HG03575 (cell line): ENCODE measurements around the gene AVEN.

Source experiments
- ATAC-seq: cut with Tn5 transposase; IDR thresholded peaks from one replicate; pipeline ENCODE4 v1.9.1; 2021; ENCODE audit not compliant: unreplicated experiment, insufficient number of reproducible peaks, low FRiP score; ENCODE audit errors: extremely low read depth

Gene AVEN

DNA sequence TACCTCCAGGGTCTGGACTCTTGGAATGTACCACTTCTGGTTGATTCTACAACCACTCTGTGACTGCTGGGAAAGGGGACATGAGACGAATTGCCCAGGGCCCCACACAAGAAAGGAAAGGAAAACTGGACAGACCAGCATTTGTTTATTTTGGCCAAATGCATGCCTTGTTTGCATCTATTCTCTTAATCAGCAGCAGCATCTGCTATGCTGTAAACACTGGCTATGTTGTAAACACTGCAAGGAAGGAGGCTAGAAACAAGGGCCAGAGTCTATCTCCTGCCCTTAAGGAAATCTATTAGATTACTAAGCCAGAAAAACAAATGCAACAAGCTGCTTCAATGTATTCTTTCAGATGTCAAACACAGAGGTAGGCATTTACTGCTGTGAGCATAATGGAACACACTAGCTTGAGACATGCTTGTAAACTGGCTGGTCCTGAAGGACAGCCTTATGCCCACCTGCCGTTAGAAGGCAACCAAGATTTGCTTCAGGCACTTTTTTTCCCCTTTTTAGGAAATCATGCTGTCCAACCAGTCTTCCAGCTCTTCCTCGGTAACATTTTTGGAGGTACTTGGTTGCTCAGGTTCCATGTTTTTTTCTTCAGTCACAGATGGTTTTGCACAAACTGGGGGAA lies 172.8 kb downstream of the AVEN start:
- no peak for ATAC-seq

DNA sequence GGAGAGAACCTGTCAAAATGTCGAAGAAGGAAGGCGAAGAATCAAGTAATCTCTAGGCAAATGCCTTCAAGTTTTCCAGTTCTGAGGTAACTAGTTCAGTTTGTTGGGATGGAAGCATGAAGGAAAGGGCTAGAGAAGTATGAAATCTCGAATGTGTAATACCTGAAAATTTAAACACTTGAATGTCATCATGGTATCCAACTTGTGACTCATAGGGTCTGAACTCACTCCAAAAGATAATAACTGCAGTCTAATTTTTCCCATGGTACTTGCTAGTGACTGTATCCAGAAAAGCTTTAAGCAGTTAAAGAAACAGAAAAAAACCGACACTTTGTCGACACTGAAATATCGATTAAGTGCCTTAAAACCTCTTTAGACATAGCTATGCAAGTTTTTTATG lies 173.6 kb downstream of the AVEN start:
- ATAC-seq: no peak

DNA sequence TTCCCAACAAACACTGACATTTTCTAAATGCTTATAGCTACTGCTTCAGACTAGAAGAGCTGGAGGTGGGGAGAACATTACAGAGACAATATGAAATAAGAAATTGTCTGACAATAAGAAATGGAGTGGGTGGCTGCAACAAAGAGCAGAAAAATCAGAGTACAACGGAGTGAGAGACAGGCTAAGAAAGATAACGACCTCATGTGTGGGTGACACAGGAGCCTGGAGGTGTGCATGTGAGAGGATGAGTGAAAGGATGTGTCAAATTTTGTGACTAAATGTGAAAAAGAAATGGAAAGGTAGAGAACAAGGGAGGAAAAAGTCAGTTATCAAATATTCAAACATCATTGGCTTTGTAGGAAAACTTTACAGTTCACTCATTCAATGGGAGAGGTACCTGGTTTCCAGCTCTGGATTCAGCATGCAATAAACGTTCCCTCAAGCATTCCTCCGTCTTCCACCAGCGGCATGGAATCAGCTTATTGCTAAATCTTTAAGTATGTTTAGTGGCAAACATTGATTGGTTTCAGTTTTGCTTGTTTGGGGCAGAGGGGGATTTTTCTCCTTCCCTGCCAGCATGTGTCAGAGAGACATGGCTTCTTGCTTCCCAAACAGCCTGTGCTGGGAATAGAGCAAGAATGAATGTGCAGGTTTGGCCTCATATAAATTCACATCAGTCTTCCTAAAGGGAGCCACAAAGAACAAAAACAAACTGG lies 174.5 kb downstream of the AVEN start:
- no peak for ATAC-seq

DNA sequence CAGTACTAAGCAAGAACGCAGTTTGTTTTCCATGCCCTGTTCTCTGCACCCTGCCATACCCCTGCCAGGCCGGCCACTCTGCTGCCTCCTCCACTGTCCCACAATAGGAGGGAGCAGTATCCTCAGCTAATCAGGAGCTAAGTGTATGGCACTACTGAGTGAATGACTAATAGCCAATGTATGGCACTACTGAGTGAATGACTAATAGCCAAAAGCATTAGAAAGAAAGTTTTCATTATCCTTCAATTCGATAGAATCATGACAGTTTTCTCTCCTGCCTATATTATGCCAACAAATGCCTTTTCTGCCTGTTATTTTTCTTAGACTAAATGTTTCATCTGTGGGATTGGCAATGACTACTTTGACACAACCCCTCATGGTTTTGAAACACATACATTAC lies 178.2 kb downstream of the AVEN start:
- ATAC-seq: no peak

DNA sequence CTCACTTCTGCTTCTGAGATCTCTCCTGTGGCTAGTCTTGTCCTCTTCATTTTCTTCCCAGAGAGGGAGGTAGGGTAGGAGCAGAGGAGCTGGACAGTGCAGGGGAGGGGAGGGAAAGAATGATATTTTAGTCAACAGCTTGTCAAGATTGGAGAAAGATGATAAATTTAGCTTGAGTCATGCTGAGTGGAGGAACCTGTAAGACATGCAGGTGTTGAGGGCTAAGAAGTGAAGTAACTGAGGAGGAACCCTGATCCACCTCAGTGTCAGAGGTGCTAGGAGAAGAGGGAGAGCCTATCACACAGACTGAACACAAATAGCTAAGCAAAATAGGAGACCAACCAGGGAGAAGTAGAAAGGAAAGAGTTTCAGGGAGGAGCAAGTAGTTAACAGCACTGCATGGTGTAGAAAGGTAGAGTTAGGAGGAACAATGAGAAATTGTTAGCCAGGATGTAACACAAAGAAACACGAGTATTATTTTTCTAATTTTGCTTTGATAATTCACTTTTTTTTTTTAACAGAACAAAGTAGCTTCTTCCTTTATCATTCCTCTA lies 178.9 kb downstream of the AVEN start:
- ATAC-seq: no peak

DNA sequence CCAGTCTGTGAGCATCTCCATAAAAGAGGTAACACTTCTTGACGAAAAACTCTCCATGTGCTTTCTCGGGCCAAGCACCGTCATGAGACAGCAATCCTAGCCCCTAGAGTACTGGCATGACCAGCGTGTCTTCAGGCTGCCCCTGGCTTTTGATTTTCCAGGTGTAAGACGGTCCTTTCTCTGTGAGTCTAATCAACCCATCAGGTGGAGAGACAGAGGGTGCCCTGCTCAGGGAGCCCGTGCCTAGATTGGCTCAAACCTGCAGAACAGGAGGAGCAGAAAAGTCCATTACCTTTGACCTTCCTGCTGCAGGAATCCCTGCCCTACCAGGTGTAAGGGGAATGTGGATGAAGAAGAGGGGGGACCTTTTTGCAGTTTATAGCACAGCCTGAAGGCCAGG lies 180.2 kb downstream of the AVEN start:
- ATAC-seq: no peak

DNA sequence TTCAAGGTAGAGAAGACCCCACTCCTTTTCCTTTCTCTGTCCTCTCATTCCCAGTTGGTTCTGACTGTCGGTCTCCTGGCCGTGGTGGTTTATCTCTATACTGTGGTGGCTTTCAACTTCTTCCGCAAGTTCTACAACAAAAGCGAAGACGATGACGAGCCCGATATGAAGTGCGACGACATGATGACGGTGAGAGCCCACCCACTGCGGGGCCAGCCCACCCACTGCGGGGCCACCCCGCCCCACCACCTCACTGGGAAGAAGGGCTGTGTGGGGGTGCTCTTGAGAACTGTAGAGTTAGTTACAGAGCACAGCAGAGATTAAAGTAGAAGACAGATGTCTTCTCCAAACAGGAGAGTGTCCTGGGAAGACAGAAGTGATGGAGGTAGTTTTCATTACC lies 181.3 kb downstream of the AVEN start:
- no peak for ATAC-seq

DNA sequence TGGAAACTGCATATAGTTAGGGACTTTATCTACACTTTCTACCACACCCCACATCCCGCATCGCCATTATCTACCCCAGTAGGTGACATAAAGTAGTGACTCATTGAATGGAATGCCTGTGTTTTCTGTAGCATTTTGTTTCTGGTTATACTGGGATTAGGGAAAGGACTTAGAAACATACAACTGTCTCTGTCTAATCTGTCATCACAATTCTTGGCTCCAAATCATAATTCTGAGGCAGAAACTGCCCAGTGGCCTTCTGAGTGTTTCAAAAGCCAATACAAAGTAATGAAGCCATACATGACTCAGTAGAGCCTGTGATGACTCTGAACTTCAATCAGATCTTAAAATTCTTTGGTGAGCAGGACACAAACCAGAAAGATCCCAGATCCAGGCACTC lies 186.4 kb downstream of the AVEN start:
- no peak for ATAC-seq

DNA sequence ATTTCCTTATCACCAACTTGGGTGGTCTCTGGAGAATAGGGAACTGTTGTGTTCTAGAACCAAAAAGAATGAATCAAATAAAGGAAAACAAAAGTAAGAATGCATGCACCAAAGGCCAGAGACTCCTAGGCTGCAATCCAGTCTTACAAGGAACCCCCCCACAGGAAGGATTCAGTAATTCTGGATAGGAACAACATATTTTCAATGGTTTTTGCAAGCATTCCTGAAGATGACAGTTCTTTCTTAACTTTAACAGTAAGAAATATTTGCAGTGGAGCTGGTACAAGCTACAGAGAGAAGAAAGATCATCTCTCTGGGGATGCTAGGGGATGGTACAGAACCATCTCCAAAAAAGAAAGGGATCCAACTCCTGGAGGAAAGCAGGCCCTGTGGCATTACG lies 186.9 kb downstream of the AVEN start:
- ATAC-seq: no peak

DNA sequence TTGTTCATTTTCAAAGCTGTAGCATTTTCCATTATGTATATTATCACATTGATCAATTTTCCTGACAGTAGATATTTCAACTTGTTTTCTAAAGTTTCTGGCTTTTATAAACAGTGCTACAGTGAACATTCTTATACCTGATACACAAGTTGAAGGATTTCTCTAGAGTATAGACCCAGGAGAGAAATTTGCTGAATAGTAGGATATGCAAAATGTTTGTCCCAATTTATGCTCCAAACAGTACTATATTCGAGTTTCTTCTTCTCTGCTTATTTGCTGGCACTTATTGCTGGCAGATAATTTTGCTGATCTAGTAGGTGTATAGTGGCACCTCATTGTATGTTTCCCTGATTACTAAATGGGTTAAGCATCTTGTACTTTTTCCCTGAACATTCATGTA lies 187.9 kb downstream of the AVEN start:
- ATAC-seq: no peak

DNA sequence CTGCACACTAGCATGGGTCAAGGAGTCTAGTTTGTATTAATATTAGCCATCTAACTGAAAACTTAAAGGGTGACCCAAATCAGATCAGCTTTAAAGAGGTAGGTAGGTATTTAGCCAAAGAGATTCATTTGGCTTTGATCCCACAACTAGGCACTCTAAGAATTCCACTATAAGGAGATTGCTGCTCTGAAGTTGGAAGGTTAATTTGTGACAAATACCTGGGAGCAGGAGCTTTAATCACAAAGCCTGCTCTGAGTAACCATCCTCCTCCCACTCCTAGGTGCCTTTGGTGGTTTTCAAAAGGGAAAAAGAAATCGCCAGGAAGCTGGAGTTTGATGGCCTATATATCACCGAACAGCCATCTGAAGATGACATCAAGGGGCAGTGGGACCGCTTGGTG lies 191.0 kb downstream of the AVEN start:
- no peak for ATAC-seq

DNA sequence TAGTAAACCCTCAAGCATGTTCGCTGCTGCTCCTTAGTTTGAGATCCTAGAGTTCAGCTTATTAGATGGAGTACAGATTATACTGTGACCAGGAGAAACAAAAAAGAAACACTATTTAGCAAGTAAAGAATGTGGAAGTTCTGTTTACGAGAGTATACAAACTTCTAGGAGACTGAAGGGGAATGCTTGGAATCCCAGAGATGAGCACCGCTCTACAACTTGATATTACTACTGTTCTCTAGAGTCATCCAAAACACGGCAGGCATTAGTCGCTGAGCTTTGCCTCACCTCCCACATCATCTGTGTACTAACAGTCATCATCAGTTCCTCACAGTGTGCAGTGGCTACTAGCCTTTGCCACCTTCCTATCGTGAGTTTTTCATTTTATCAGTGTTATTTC lies 192.1 kb downstream of the AVEN start:
- no peak for ATAC-seq

DNA sequence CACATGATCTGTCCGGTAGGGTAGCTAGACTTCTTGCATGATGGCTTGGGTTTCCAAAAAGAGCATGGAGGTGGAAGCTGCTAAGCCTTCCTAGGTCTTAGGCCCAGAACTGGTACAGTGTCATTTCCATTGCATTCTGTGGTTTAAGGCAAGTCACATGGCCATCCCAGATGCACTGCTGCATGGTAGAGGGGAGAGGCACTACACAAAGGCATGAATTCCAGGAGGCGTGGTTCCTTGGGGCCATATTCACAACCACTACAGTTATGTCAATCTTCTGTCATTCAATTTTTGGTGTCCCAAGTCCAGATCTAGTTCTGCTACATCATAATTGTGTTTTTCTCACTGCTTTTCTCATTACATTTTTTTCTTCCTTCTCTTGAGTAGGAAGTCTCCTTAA lies 192.9 kb downstream of the AVEN start:
- no peak for ATAC-seq

DNA sequence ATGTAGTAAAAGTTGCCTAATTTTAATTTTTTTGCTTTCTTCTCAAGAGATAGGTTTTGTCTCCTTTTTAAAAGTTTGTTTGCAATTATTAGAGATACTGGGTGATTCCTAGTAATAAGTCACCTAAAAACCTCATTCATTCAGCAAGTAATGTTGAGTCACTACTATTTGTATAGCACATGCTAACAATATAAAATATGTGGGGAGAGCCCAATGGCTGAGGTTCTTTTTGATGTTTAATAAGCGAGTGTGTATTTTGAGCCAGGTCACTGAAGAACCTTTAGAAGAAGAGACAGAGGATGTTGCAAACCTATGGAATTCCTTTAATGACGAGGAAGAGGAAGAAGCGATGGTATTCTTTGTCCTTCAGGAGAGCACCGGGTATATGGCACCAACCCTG lies 194.4 kb downstream of the AVEN start:
- no peak for ATAC-seq

DNA sequence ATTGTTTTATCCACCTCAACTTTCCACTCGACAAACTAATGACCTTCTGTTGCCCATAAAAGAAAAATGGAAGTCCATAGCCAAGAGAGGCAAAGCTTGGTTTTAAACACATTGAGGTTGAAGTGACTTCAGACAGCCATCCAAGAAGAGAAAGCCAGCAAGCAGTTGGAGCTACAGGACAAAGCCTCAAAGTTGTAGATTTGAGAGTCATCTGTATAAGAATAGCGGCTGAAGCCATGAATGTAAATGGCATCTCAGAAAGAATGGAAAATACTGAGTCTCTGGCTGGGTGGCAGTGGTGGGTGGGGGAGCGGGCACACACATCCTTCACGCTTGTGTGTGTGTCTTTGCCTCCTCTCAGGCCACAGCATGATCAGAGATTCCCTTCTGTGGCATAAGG lies 194.8 kb downstream of the AVEN start:
- ATAC-seq: no peak

DNA sequence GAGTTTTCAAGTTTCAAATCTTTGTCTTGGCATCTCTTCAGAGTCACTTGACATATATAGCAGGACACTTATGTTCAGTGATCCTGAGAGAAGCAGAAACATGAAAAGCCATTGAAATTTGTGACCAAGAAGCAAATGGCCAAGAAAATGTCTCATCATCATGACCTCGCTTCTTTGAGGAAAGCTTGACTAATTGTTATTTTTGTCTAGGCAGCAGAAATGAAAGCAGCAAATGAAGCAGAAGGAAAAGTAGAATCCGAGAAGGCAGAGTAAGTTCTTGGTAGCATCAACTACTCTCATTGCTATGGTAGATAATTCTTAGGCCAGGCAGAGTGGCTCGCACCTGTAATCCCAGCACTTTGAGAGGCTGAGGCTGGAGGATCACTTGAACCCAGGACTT lies 198.4 kb downstream of the AVEN start:
- no peak for ATAC-seq

DNA sequence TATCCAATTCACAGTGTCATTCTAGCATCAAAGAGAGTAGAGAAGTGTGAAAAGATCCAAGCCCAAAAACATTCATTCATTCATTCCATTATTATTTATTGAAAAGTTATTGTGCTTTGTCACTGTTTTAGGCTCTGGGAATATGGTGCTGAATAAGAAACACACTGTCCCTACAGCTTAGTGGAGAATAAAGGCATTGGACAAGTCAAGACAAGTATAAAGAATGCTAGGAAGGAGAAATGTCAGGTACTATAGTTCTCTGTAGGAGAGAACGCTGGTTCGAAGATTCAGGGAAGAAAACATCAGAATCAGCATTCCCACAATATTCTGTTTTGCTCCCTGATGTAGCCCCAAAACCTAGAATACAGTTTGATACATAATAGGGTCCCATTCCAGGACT lies 199.5 kb downstream of the AVEN start:
- no peak for ATAC-seq

DNA sequence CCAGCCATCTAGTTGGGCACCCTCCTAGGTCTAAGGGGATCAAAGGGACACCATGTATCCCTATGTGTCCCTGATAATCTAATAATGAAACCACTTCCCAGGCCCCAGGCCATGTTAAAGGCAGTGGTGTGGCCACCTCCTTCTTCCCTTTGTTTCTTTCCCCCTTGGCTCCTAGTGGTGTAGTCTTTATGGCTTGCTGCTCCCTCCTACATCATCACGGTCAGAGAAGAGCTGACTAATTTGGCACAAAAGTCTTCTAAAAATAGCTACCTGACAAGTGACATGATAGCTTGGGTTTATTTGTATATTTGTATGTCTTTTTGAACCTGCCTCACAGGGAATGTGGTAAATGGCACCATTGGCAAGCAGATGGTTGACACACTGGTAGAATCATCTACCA lies 201.7 kb downstream of the AVEN start:
- no peak for ATAC-seq

DNA sequence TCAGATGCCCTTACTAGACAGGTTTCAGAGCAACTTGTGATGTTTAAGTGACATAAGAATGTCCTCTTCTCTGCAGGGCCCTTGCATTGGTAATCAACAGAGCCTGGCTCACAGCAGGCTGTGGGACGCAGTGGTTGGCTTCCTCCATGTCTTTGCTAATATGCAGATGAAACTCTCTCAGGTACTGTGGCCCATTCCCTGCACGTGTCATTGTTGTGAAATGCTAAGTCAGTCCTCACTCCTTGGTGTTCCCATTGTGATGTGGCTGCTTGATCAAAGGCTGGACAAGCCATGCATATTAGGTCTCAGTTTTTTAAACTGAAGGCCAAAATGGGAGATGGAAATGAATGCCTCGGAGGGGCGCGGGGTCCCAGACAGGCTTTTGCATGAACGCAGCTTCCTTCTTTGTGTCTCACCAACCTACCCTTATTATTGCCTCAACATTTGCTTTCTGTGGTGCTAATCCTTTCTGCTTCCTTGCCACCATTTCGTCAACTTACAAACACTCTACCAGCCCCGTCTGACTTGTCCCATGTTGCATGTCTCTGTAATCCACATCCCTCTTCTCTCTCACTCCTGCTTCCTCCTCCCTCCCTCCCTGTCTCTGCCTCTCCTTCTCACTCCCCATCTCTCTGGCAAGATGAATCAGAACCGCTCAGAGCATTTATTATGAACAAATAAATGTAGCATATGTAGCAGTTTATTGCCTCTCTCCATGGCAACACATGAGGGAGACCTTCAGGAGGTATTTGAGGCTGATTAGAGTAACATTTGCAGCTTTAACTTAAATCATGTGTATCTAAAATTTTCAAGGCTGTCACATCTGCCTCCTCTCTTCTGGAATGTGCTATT lies 203.9 kb downstream of the AVEN start:
- no peak for ATAC-seq

DNA sequence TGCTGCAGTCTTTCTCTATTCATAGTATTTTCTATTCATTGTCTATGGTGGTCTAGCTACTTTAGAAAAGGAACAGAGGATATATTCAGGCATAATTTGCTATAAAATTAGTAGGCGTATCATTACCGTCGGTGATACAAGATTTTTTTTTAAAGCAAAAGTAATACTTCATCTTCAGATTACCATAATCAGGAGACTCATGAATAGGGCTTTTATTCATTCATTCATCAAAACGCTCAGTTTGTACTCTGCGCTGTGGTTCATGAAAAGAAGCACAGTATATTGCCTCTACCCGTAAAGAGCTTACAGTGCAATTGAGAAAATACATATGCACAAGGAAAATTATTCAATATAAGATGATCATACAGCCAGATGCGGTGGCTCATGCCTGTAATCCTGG lies 207.4 kb downstream of the AVEN start:
- ATAC-seq: no peak
